ENCODE results near the gene ADAMTS12.
A peak's percentile ranks its signal among the peaks of the same experiment; 100 is the strongest.
"Not testable (repeated sequence)": the region's sequence is repeated elsewhere in the genome, so short reads cannot be mapped to it uniquely, and the experiment has no call there.

ADAMTS12 gene

DNA sequence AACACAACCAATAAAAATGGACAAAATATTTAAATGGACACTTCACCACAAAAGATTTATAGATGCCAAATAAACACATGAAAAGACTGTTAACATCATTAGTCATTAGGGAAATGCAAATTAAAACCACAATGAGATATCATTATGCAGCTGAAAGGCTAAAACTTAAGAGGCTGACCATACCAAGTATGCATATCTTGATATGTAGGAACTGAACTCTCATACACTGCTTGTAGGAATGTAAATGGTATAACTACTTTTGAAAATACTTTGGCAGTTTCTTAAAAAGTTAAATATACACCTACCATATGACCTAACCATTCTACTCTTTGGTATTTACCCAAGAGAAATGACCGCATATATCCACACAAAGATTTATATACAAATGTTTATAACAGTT lies 13.6 kb upstream of the ADAMTS12 start:
- no peak for DNase-seq

DNA sequence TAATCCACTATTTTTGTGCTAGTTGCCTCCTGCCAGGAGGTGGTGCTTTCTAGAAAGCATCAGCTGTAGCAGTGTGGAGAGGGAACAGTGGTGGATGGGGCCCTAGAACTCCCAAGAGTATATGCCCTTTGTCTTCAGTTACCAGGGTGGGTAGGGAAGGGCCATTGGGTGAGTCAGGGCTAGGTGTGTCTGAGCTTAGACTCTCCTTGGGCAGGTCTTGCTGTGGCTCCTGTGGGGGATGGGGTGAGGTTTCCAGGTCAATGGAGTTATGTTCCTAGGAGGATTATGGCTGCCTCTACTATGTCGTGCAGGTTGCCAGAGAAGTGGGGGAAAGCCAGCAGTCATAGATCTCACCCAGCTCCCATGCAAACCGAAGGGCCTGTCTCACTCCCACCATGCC lies 11.3 kb upstream of the ADAMTS12 start:
- DNase-seq, result no peak

DNA sequence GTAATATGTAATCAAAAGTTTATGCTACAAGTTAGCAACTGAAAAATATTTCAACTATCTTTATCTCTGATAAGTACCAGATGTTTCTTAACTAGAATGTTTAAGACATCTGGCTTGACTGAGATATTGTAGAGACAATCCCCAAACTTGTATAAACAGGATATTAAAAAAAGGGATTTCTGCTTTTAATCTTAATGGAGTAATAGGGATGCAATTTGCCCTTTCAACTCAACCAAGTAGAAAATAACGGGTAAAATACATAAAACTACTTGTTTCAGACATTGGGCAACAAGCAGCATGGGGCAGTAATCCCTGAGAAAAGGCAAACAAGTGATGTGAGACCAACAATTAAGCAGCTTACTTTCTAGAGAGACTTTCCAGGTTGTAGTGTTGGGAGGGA lies 9.4 kb upstream of the ADAMTS12 start:
- DNase-seq, result no peak

- DNase-seq, result no peak
Measured at GRCh38 chr5:33894566-33894965, 2.8 kb upstream of the ADAMTS12 start.

- no peak for DNase-seq
Measured at GRCh38 chr5:33892620-33893137, 889 bp upstream of the ADAMTS12 start.

- DNase-seq, result no peak
Measured at GRCh38 chr5:33891446-33891787, 373 bp downstream of the ADAMTS12 start.

DNA sequence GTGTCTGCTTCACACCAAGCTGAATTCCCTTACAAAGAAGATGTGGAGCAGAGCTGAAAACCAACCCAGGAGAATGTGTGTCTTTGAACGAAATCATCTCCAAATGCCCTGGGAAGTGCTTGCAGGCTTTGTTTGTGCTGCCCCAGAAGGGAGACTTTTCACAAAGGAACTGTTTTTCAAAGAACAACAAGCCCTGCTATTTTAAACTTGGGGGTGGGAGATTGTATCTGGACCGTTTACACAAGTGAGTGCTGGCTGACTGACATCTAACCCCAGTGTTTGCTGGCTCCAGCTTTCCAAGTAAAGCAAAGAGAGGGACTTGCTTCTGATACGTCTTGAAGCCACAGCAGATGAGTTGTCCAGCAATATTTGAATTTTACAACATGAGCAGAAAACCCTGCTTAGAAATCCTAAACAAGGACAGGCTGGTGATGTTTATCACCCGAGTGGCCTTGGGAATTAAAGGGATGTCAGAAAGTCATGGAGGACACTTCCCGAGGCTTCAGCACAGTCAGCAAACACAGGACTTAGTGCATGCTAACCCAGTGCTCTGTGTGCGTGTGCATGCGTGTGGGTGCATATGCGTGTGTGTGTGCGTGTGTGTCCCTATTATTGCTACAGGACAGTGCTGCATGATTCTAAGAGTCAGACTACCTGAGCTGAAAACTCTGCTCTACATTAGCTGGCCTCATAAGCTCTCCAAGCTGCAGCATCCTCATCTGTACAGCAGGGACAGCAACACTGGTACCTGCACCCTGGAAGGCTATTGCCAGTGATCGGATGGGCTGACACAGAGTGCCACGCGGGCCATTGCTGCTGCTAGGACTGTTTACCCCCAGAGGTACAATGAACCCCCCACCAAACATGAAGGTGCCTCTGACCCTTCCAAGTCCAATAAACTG lies 1.4 kb downstream of the ADAMTS12 start:
- no peak for DNase-seq

GRCh38 chr5:33888587-33888986 lies 3.2 kb downstream of the ADAMTS12 start:
- no peak for DNase-seq

DNA sequence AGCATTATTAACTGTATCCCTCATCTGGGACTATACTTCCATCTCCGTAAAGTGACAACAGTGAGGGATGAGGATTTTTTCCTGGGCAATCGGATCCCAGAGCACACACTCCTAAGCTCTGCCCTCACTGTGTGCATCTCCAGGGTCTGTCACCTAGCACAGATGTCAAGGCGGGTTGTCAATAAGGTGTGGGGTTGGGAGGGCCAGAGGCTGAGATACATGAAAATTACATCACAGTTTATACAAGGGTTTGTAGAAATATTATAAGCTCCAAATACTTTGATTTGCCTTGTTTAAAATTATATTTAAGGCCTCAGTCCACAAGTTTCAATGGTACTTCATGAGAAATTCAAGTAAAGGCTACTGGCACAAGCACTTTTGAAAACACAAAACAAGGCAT lies 4.5 kb downstream of the ADAMTS12 start:
- DNase-seq, result no peak

- no peak for DNase-seq
Measured at GRCh38 chr5:33886283-33886682, 5.5 kb downstream of the ADAMTS12 start.

DNA sequence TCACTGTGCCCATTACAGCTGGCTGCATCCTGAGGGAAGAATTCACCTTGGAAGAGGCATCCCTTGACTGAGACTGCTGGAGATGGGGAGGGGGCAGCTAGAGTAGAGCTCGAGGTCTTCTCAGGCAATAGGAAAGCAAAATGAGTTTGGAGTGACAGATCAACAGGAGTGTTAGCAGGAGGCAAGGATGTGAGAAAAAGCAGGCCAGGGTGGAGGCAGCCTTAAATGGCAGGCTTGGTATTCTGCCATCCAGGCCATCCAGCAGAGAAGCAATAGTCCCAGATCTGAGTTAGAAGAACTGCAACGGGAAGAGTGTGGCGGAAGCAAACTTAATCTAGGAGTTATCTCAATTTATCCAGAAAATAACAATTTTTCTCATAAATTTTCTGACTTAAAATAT lies 6.1 kb downstream of the ADAMTS12 start:
- no peak for DNase-seq

- DNase-seq, result no peak
Measured at GRCh38 chr5:33883482-33883881, 8.3 kb downstream of the ADAMTS12 start.

GRCh38 chr5:33880319-33880718 lies 11.5 kb downstream of the ADAMTS12 start:
- DNase-seq, result no peak

DNA sequence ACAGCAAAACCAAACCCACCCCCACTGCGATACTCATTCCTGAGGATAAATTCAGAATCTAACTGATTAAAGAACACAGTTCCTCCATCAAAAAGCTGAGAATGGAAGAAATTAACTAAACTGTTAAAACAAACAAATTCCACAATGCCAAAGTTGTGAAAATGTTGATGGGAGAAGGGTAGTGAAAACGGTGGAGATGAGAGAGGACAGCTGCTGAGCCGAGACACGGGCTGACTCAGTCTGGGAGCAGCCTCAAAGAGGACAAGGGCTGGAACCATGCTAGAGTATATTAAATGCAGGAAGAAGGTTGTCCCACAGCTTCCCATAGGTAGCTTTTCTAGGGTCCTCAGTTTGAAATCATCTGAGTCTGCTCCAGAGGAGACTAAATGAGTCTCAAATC lies 14.3 kb downstream of the ADAMTS12 start:
- DNase-seq, result no peak

DNA sequence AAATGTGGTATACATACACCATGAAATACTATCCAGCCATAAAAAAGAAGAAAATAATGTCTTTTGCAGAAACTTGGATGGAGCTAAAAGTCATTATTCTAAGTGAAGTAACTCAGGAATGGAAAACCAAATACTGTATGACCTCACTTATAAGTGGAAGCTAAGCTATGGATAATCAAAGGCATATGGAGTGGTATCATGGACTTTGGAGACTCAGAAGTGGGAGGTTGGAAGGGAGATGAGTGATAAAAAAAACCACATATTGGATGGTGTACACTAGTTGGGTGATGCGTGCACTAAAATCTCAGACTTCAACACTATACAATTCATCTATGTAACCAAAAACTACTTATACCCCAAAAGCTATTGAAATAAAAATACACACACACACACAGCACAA lies 24.5 kb downstream of the ADAMTS12 start:
- no peak for DNase-seq

DNA sequence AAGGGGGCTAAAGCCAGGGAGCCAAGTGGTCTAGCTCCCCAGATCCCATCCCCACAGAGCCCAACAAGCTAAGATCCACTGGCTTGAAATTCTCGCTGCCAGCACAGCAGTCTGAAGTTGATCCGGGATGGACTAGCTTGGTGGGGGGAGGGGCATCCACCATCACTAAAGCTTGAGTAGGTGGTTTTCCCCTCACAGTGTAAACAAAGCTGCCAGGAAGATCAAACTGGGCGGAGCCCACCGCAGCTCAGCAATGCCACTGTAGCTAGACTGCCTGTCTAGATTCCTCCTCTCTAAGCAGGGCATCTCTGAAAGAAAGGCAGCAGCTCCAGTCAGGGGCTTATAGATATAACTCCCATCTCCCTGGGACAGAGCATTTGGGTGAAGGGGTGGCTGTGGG lies 32.6 kb downstream of the ADAMTS12 start:
- DNase-seq, result not testable (repeated sequence)

DNA sequence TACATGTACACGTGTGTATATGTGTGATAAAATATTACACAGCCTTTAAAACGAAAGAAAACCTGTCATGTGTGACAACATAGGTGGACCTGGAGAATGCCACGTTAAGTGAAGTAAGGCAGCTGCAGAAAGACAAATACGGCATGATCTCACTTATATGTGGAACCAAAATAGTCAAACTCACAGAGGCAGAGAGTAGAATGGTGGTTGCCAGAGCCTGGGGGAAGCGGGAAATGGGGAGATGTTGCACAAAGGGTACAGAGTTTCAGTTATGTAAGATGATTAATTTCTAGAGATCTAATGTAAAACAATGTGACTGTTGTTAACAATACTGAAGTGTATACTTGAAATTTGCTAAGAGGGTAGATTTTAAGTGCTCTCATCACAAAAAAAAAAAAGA lies 34.8 kb downstream of the ADAMTS12 start:
- DNase-seq, result no peak

DNA sequence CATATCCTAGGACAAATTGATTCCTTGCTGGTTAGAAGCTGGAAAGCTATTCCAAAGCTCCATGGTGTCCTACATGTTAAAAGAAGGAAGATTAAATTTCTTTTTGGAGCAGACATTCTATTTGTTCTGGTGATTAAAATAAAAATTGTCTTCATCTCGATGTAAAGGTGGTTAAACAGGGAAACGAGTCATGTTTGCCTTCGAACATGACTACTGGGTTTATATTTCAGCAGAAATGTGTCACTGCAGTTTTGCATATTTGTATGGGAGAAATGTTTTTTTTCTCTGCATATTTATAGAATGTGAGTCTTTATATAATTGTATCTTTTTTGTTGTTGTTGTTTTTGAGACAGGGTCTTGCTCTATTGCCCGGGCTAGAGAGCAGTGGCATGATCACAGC lies 36.4 kb downstream of the ADAMTS12 start:
- no peak for DNase-seq

DNA sequence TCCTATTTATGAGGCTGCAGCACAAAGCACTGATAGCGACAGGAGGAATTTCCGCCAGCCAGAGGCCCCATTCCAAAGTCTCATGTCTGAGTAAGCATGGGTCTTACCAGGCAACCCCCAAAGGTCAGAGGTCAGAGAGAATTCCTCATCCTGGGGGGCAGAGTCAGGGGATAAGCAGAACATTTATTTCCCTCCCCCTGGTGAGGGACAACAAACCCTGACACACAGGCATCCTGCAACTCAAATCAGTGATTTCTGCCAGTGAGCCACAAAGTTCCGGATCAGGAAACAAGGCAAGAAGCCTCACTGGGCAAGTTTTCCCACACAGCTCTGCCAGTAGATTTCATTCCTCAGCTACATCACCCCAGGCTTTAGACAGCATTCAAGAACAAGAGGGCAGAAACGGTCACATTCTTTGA lies 37.0 kb downstream of the ADAMTS12 start:
- DNase-seq, result no peak

GRCh38 chr5:33852837-33853236 lies 39.0 kb downstream of the ADAMTS12 start:
- no peak for DNase-seq

- DNase-seq, result no peak
Measured at GRCh38 chr5:33852319-33852718, 39.5 kb downstream of the ADAMTS12 start.

- DNase-seq, result peak; percentile 65
Measured at GRCh38 chr5:33850100-33850594, 41.6 kb downstream of the ADAMTS12 start.

GRCh38 chr5:33848554-33848953 lies 43.2 kb downstream of the ADAMTS12 start:
- DNase-seq, result no peak

- DNase-seq, result no peak
Measured at GRCh38 chr5:33846851-33847250, 44.9 kb downstream of the ADAMTS12 start.

- no peak for DNase-seq
Measured at GRCh38 chr5:33843579-33843978, 48.2 kb downstream of the ADAMTS12 start.
